AG10803 (cell line): ENCODE data around the gene GRAMD2A.

Experiments used
- DNase-seq: peaks from one replicate; pipeline ENCODE4 v3.0.0; 2010; ENCODE audit warnings: low read depth
- H3K4me3 ChIP-seq: 2 replicates; pipeline ENCODE4 v1.5.1; 2011; ENCODE audit warnings: mild to moderate bottlenecking, low read length, control low read depth
- TF ChIP-seq, protein P1 (sequence below): conservative IDR thresholded peaks from 2 replicates; pipeline ENCODE4 v1.5.1; 2011; ENCODE audit warnings: mild to moderate bottlenecking, low read length, control low read depth, inconsistent platforms

GRAMD2A gene

GRCh38 chr15:72124218-72124617 is 73.4 kb downstream of the GRAMD2A start:
- H3K4me3 ChIP-seq = no peak overlapping the region
- no peak for DNase-seq
- TF ChIP-seq, protein P1, sequence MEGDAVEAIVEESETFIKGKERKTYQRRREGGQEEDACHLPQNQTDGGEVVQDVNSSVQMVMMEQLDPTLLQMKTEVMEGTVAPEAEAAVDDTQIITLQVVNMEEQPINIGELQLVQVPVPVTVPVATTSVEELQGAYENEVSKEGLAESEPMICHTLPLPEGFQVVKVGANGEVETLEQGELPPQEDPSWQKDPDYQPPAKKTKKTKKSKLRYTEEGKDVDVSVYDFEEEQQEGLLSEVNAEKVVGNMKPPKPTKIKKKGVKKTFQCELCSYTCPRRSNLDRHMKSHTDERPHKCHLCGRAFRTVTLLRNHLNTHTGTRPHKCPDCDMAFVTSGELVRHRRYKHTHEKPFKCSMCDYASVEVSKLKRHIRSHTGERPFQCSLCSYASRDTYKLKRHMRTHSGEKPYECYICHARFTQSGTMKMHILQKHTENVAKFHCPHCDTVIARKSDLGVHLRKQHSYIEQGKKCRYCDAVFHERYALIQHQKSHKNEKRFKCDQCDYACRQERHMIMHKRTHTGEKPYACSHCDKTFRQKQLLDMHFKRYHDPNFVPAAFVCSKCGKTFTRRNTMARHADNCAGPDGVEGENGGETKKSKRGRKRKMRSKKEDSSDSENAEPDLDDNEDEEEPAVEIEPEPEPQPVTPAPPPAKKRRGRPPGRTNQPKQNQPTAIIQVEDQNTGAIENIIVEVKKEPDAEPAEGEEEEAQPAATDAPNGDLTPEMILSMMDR = no peak

DNA sequence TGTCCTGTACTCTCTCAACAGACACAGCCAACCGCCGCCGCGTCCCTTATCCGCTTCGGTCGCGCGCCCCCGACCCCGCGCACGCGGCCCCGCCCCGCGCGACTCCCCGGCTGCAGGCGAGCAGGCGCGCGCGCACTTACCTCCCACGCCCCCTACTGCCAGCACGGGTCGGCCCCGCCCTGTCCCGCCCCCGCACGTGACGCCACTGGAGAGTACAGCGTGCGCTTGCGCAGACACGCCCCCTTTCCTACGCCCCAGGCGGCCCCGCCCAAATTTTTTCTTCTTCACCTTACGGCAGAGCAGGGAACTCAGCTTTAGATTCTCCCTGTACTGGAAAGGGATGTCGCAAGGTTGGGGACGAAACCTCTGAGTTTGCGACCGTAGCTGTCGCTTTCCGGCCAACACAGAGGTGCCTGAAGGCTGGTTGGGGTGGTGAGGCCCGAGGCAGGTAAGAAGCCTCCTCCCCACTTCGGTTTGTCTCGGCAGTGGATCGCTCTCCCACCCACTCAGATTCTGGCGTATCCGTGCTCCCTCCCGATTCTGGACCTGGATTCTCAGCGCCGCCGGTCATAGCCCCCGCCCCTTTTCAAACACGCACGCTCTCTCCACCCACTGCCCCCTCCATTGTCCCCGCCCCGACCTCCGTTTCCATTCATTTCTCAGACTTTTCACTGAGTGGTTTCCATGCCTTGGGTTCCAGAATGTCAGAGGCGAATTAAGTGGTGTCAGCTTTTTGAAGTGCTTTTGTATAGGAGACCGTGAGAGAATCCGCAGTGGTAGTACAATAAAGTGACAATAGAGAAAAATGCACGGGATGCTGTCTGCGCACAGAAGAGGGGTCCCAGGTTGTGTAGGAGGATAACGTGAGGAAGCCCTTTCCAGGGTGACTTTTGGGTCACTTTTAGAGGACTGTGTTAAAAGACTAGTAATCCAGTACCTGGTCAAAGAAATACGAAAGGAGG is 79.3 kb downstream of the GRAMD2A start, which contains the start of the genes MYO9A and SENP8:
MYO9A (minus strand) TSS at position 134 of the 962 bp plus-strand sequence. CDS start 71,587 bp downstream, outside the sequence.
SENP8 (plus strand) TSS at position 387 of the 962 bp plus-strand sequence. CDS start 21,221 bp downstream, outside the sequence.
- H3K4me3 ChIP-seq = peak within 1 kb of the TSS; percentile 98
- TF ChIP-seq, protein P1 = no peak
- peak; percentile 97 for DNase-seq

DNA sequence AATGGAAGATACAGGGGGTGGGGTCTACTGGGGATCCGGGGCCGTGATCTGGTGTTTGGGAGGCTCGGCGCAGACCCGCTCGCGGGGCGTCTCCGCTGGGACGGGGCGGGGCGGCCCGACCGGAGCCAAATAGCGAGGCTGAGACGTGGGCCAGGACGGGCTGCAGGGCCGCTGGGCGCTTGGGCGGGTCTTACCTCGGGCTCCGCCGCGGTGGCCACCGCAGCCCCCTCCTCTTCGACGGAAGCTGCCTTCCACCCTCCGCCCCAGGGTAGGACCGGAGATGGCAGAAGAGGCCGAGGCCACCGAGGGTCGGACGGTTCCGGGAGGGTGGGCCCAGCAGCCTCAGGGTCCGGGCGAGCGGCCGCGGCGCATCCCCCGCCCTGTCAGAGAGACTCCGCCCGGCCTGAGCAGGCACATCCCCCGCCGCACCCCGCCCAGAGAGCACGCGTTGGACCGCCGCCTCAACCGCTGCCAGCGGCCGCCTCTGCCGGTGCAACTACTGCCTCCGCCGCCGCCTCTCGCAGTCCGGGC is 80.0 kb downstream of the GRAMD2A start:
- peak overlapping the region; percentile 92 for H3K4me3 ChIP-seq
- DNase-seq = peak; percentile 78
- TF ChIP-seq, protein P1 = no peak

GRCh38 chr15:72116731-72117485 is 80.7 kb downstream of the GRAMD2A start:
- TF ChIP-seq, protein P1 = no peak
- peak; percentile 21 for DNase-seq
- peak overlapping the region; percentile 92 for H3K4me3 ChIP-seq

GRCh38 chr15:72113347-72114031 is 84.1 kb downstream of the GRAMD2A start:
- DNase-seq = no peak
- H3K4me3 ChIP-seq = no peak overlapping the region
- TF ChIP-seq, protein P1 = no peak

DNA sequence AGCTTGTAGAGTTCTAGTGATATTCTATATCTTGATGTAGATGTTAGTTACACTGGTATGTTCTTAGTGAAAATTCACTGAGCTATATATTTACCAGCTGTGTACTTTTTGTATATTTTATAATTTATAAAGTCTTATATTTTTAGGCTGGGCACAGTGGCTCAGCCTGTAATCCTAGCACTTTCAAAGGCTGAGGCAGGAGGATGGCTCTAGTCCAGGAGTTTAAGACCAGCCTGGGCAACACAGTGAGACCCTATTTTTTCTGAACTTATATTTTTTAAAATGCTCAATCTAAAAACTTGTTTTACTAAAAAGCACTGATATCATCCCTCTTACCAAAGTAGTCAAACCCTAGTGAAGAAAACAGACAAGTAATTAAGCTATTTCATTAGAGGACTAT is 84.8 kb downstream of the GRAMD2A start:
- H3K4me3 ChIP-seq = no peak overlapping the region
- no peak for DNase-seq
- TF ChIP-seq, protein P1 = no peak
